ENCODE results near the gene RAB5B.

DNA sequence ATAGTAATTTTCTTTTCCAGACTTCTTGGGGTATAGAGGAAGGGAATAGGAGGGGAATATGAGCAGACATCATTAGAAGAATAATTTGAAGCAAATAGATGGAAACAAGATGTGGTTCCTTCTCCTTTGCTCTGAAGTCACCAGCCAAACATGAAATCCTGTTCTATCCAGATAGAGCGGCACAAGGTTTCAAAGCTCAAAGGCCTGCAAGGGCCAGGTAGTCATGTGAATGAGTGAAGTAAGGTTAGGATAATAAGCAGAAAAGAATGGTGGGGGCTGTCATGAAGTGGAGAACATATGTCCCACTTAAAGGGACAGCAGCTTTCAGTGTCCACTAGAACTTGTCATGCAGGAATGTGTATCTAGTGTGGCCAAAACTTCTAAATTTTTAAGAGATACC, 44.5 kb downstream of the RAB5B start:
- TF ChIP-seq GLIS2 (tag by site-specific recombination; IDR thresholded peaks at IDR 0.05): no peak
- TF ChIP-seq, protein P1, sequence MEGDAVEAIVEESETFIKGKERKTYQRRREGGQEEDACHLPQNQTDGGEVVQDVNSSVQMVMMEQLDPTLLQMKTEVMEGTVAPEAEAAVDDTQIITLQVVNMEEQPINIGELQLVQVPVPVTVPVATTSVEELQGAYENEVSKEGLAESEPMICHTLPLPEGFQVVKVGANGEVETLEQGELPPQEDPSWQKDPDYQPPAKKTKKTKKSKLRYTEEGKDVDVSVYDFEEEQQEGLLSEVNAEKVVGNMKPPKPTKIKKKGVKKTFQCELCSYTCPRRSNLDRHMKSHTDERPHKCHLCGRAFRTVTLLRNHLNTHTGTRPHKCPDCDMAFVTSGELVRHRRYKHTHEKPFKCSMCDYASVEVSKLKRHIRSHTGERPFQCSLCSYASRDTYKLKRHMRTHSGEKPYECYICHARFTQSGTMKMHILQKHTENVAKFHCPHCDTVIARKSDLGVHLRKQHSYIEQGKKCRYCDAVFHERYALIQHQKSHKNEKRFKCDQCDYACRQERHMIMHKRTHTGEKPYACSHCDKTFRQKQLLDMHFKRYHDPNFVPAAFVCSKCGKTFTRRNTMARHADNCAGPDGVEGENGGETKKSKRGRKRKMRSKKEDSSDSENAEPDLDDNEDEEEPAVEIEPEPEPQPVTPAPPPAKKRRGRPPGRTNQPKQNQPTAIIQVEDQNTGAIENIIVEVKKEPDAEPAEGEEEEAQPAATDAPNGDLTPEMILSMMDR (tag by site-specific recombination; IDR thresholded peaks at IDR 0.05): no peak
- TF ChIP-seq ZNF510 (tag by site-specific recombination; IDR thresholded peaks at IDR 0.05; ENCODE audit: insufficient replicate concordance): no peak
- TF ChIP-seq, protein P2, sequence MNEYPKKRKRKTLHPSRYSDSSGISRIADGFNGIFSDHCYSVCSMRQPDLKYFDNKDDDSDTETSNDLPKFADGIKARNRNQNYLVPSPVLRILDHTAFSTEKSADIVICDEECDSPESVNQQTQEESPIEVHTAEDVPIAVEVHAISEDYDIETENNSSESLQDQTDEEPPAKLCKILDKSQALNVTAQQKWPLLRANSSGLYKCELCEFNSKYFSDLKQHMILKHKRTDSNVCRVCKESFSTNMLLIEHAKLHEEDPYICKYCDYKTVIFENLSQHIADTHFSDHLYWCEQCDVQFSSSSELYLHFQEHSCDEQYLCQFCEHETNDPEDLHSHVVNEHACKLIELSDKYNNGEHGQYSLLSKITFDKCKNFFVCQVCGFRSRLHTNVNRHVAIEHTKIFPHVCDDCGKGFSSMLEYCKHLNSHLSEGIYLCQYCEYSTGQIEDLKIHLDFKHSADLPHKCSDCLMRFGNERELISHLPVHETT (tag by site-specific recombination; IDR thresholded peaks at IDR 0.05): no peak
- no peak for TF ChIP-seq ZFP37 (tag by site-specific recombination; IDR thresholded peaks at IDR 0.05)
